ENCODE measurements around the gene PDE11A. TPM values are rescaled to one million over a fixed set of nuclear protein-coding genes. Genes with fewer than 3 reads are reported as not detected.
A peak's percentile ranks its signal among the peaks of the same experiment; 100 is the strongest.

PDE11A gene
- total RNA-seq, 4 donors from 2014 or later = 0.12 TPM; not detected in 3

DNA sequence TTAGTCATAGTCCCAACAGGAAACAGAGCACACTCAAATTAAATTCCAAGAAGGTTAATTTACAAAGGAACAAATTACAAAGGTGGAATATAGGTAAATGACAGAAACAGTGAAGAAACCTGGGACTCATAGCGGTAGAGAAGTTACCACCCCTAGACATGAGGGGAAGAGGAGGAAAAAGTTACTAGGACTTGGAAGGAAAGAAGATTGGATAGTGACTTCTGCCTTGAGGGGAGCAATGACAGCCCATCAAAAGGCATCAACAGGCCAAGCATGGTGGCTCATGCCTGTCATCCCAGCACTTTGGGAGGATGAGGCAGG lies 2.4 kb upstream of the PDE11A start:
- Histone ChIP-seq H3K4me1 (peaks cover 0 to 14% (median 3%) of the 10 kb centered on the region in 3 donors), H3K4me3 (no peak overlapping the region), H3K36me3 (no peaks in the 10 kb centered on the region), H3K27me3 (peaks cover 0 to 44% (median 0%) of the 10 kb centered on the region in 4 donors), H3K27ac (no peak overlapping the region), H3K9me3 (no peaks in the 10 kb centered on the region)
- no peak for DNase-seq
- WGBS, 2 donors = 92 to 93% methylated on average over 1 of the region's 1 CpG
- intact Hi-C loops (cut with DNase I) = no loop called here
- no peak for TF ChIP-seq CTCF (IDR thresholded peaks at IDR 0.05)
- TF ChIP-seq POLR2A (IDR thresholded peaks at IDR 0.05) = no peak

GRCh38 chr2:178074123-178075005 lies 1.8 kb upstream of the PDE11A start:
- Histone ChIP-seq H3K36me3 (no peaks in the 10 kb centered on the region), H3K4me1 (peaks cover 0 to 14% (median 3%) of the 10 kb centered on the region in 3 donors), H3K9me3 (no peaks in the 10 kb centered on the region), H3K27me3 (peaks cover 0 to 44% (median 0%) of the 10 kb centered on the region in 4 donors), H3K27ac (no peak overlapping the region), H3K4me3 (no peak overlapping the region)
- WGBS, 2 donors = 82% methylated on average over 8 of the region's 8 CpGs
- intact Hi-C loops (cut with DNase I) = no loop called here
- TF ChIP-seq POLR2A (IDR thresholded peaks at IDR 0.05) (no peak), CTCF (IDR thresholded peaks at IDR 0.05) (no peak)
- no peak for DNase-seq

- Histone ChIP-seq H3K4me1 (peaks cover 0 to 14% (median 3%) of the 10 kb centered on the region in 3 donors), H3K36me3 (no peaks in the 10 kb centered on the region), H3K4me3 (peak overlapping the region in 2 of 4 donors; percentile 44 to 63), H3K27ac (no peak overlapping the region), H3K9me3 (no peaks in the 10 kb centered on the region), H3K27me3 (peaks cover 0 to 44% (median 0%) of the 10 kb centered on the region in 4 donors)
- 76 to 88% methylated on average over 4 to 5 of the region's 11 CpGs for WGBS, 2 donors
- intact Hi-C loops (cut with DNase I) = no loop called here
- TF ChIP-seq POLR2A (IDR thresholded peaks at IDR 0.05) (no peak), CTCF (IDR thresholded peaks at IDR 0.05) (no peak)
- no peak for DNase-seq
These were observed 586 bp downstream of the PDE11A start for GRCh38 chr2:178072000-178072382.

- Histone ChIP-seq H3K9me3 (no peaks in the 10 kb centered on the region), H3K27ac (no peak overlapping the region), H3K27me3 (peaks cover 0 to 44% (median 0%) of the 10 kb centered on the region in 4 donors), H3K4me1 (peaks cover 0 to 14% (median 3%) of the 10 kb centered on the region in 3 donors), H3K4me3 (no peak overlapping the region), H3K36me3 (no peaks in the 10 kb centered on the region)
- TF ChIP-seq POLR2A (IDR thresholded peaks at IDR 0.05) (no peak), CTCF (IDR thresholded peaks at IDR 0.05) (no peak)
- intact Hi-C loops (cut with DNase I) = no loop called here
- WGBS, 2 donors = 44 to 59% methylated on average over 2 of the region's 2 CpGs
- no peak for DNase-seq
These were observed 1.8 kb downstream of the PDE11A start for GRCh38 chr2:178070824-178071223.

DNA sequence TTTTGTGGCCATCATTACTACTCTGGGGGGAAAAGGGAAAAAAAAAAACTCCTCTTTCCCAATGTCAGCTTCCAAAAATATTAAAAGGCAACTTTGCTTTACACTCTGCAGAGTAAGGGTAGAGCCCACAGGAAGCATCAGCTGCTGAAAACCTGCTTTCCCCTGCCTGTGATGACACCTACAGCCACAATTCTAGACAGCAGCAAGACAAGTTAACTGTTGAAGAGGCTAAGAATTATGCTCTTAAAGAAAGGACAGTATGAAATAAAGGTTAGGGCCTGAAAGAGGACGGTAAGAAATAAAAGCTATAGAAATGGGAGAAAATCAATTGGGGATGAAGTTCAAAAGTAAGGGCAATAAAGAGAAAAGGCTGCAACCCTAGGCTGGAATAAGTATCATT lies 3.0 kb downstream of the PDE11A start:
- intact Hi-C loops (cut with DNase I) = no loop called here
- TF ChIP-seq CTCF (IDR thresholded peaks at IDR 0.05) (no peak), POLR2A (IDR thresholded peaks at IDR 0.05) (no peak)
- Histone ChIP-seq H3K27me3 (peaks cover 0 to 36% (median 0%) of the 10 kb centered on the region in 4 donors), H3K4me1 (peaks cover 0 to 14% (median 3%) of the 10 kb centered on the region in 3 donors), H3K9me3 (no peaks in the 10 kb centered on the region), H3K36me3 (no peaks in the 10 kb centered on the region), H3K4me3 (no peak overlapping the region), H3K27ac (no peak overlapping the region)
- DNase-seq = no peak
- 46 to 80% methylated on average over 1 of the region's 1 CpG for WGBS, 2 donors

Measured in esophagus squamous epithelium (tissue), 5 donors.